Testis (tissue), 2 donors: ENCODE measurements around the gene CDH4.

ENCODE experiments used
- CTCF ChIP-seq, 3 experiments: fragments of 450-650 bp in 2 of 3; fragments of 200-600 bp in 1 of 3; sonication (generic) in 1 of 3; IDR thresholded peaks; one replicate each; pipeline ENCODE4 v1.5.1; 2016 to 2019; ENCODE audit warnings: antibody characterized with exemption in 3 of 3, mild to moderate bottlenecking in 2 of 3, moderate library complexity in 1 of 3
- POLR2A ChIP-seq: fragments of 450-650 bp; IDR thresholded peaks from one replicate; pipeline ENCODE4 v1.6.1; 2017; ENCODE audit warnings: antibody characterized with exemption, mild to moderate bottlenecking, moderate library complexity

- no peak for TF ChIP-seq CTCF (IDR thresholded peaks at IDR 0.05)
- no peak for TF ChIP-seq POLR2A
Measured at GRCh38 chr20:61756966-61757677, 505.1 kb downstream of the CDH4 start.
